Astrocyte (in vitro differentiated cells and primary cell): ENCODE data around the gene ATP6V0E1. TPM values are rescaled to one million over a fixed set of nuclear protein-coding genes. Genes with fewer than 3 reads are reported as not detected.

Experiments
- DNase-seq: peaks from one replicate; pipeline ENCODE4 v3.0.0-alpha.2; 2010; ENCODE audit warnings: low read depth
- FAIRE-seq: peaks from 2 replicates; lab custom pipeline; 2011; peaks lifted over from hg19 to GRCh38; lab: Jason Lieb, UNC
- H2AFZ ChIP-seq: 2 replicates; pipeline ENCODE4 v1.6.0; 2012; ENCODE audit warnings: low read depth, low read length, inconsistent platforms
- H3K27ac ChIP-seq: 2 replicates; pipeline ENCODE4 v1.5.1; 2011; ENCODE audit warnings: low read depth, low read length, inconsistent platforms
- H3K27me3 ChIP-seq: 2 replicates; pipeline ENCODE4 v1.6.0; 2011; ENCODE audit warnings: low read length, inconsistent platforms; ENCODE audit not compliant: insufficient read depth
- H3K36me3 ChIP-seq: 2 replicates; pipeline ENCODE4 v1.5.1; 2011; ENCODE audit warnings: low read length, inconsistent platforms; ENCODE audit not compliant: insufficient read depth
- H3K4me1 ChIP-seq: 2 replicates; pipeline ENCODE4 v1.5.1; 2011; ENCODE audit warnings: low read length, inconsistent platforms; ENCODE audit not compliant: insufficient read depth
- H3K4me2 ChIP-seq: 2 replicates; pipeline ENCODE4 v1.6.0; 2012; ENCODE audit warnings: low read length, inconsistent platforms
- H3K4me3 ChIP-seq: 2 replicates; pipeline ENCODE4 v1.5.1; 2011; ENCODE audit warnings: low read depth, mild to moderate bottlenecking, low read length, inconsistent platforms; ENCODE audit not compliant: insufficient read depth
- H3K79me2 ChIP-seq: 2 replicates; pipeline ENCODE4 v1.6.0; 2012; ENCODE audit warnings: mild to moderate bottlenecking, low read length, inconsistent platforms; ENCODE audit not compliant: insufficient read depth
- H3K9ac ChIP-seq: 2 replicates; pipeline ENCODE4 v1.6.0; 2012; ENCODE audit warnings: mild to moderate bottlenecking, low read length, inconsistent platforms
- H3K9me3 ChIP-seq: 2 replicates; pipeline ENCODE4 v1.5.1; 2012; ENCODE audit warnings: low read depth, mild to moderate bottlenecking, low read length, inconsistent platforms; ENCODE audit not compliant: insufficient read depth
- H4K20me1 ChIP-seq: 2 replicates; pipeline ENCODE4 v1.6.0; 2012; ENCODE audit warnings: low read length, inconsistent platforms; ENCODE audit not compliant: insufficient read depth
- H3K27ac Mint-ChIP-seq: one replicate; pipeline ENCODE4 v1.8.0; 2021; ENCODE audit warnings: mild to moderate bottlenecking, mixed read lengths; ENCODE audit not compliant: unreplicated experiment
- H3K27me3 Mint-ChIP-seq: one replicate; pipeline ENCODE4 v1.8.0; 2021; ENCODE audit warnings: low read depth, mixed read lengths; ENCODE audit not compliant: unreplicated experiment
- H3K36me3 Mint-ChIP-seq: one replicate; pipeline ENCODE4 v1.8.0; 2021; ENCODE audit warnings: low read depth, mixed read lengths; ENCODE audit not compliant: unreplicated experiment
- H3K4me1 Mint-ChIP-seq: one replicate; pipeline ENCODE4 v1.8.0; 2021; ENCODE audit warnings: low read depth, mixed read lengths; ENCODE audit not compliant: unreplicated experiment
- H3K4me3 Mint-ChIP-seq: one replicate; pipeline ENCODE4 v1.8.0; 2021; ENCODE audit warnings: mild to moderate bottlenecking, moderate library complexity, mixed read lengths; ENCODE audit not compliant: unreplicated experiment
- H3K9me3 Mint-ChIP-seq: one replicate; pipeline ENCODE4 v1.8.0; 2021; ENCODE audit warnings: mild to moderate bottlenecking, mixed read lengths; ENCODE audit not compliant: unreplicated experiment
- EZH2 ChIP-seq: IDR thresholded peaks from 2 replicates; pipeline ENCODE4 v1.6.1; 2012; ENCODE audit warnings: mild to moderate bottlenecking, low read length, inconsistent platforms; ENCODE audit not compliant: insufficient read depth
- total RNA-seq: library from RNA; stranded (reverse); gene quantifications from 2 replicates; pipeline ENCODE4 v1.2.1, GENCODE V29; 2021
- TF ChIP-seq, protein P1 (sequence below): IDR thresholded peaks from 2 replicates; pipeline ENCODE4 v1.5.1; 2011; ENCODE audit warnings: low read depth, mild to moderate bottlenecking, inconsistent platforms, low read length, moderate library complexity; ENCODE audit not compliant: insufficient read depth

The ATP6V0E1 gene
- total RNA-seq, 1 donor from 2014 or later: 327 TPM

DNA sequence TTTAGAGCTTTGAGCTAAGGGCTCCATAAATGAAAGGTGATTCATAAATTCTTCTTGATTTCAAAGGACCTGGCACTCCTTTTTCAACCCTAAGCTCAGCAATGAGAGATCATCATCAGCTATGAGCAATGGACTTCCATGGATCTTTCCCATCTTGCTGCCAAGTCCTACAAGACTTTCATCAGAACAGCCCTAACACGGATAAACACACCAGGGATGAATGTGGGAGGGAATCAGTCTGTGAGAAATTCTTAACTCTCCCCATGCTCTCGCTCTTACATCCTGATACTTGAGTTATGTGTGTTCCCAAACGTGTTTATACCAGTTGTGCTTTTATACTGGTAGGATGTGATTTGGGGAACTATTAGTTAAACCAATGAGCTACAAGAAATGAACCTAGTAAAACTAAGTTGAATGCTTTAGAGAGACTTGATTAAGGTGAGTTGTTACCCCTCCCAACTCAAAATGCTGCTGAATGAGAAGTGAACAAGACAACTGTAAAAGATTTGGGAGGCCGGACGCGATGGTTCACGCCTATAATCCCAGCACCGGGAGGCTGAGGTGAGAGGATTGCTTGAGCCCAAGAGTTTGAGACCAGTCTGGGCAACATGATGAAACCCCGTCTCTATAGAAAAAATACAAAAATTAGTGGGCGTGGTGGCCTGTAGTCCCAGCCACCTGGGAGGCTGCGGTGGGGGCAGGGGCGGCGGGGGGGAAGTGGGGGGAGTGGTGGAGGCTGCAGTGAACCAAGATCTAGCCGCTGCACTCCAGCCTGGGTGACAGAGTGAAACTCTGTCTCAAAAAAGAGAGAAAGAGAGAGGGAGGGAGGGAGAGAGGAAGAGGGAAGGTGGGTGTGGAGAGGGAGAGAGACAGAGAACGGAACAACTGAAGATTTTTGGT lies 29.5 kb upstream of the ATP6V0E1 start:
- peak overlapping the region; percentile 76 for H3K9ac ChIP-seq
- H3K79me2 ChIP-seq: no peaks in the 10 kb centered on the region
- no peak for TF ChIP-seq EZH2
- TF ChIP-seq, protein P1, sequence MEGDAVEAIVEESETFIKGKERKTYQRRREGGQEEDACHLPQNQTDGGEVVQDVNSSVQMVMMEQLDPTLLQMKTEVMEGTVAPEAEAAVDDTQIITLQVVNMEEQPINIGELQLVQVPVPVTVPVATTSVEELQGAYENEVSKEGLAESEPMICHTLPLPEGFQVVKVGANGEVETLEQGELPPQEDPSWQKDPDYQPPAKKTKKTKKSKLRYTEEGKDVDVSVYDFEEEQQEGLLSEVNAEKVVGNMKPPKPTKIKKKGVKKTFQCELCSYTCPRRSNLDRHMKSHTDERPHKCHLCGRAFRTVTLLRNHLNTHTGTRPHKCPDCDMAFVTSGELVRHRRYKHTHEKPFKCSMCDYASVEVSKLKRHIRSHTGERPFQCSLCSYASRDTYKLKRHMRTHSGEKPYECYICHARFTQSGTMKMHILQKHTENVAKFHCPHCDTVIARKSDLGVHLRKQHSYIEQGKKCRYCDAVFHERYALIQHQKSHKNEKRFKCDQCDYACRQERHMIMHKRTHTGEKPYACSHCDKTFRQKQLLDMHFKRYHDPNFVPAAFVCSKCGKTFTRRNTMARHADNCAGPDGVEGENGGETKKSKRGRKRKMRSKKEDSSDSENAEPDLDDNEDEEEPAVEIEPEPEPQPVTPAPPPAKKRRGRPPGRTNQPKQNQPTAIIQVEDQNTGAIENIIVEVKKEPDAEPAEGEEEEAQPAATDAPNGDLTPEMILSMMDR: no peak
- H2AFZ ChIP-seq: no peak overlapping the region
- H3K9me3 ChIP-seq: no peaks in the 10 kb centered on the region
- H3K4me1 ChIP-seq: peaks cover 35% of the 10 kb centered on the region
- Mint-ChIP-seq H3K27me3 (no peaks in the 10 kb centered on the region), H3K9me3 (no peaks in the 10 kb centered on the region), H3K36me3 (peaks cover 2% of the 10 kb centered on the region), H3K4me1 (peaks cover 32% of the 10 kb centered on the region), H3K4me3 (no peak overlapping the region), H3K27ac (peak overlapping the region; percentile 98)
- DNase-seq (peak; percentile 98), FAIRE-seq (peak; percentile 91)
- peak overlapping the region; percentile 88 for H3K27ac ChIP-seq
- no peak overlapping the region for H3K4me3 ChIP-seq
- H3K4me2 ChIP-seq: peak overlapping the region; percentile 61
- no peaks in the 10 kb centered on the region for H3K36me3 ChIP-seq
- H3K27me3 ChIP-seq: no peaks in the 10 kb centered on the region
- no peaks in the 10 kb centered on the region for H4K20me1 ChIP-seq

DNA sequence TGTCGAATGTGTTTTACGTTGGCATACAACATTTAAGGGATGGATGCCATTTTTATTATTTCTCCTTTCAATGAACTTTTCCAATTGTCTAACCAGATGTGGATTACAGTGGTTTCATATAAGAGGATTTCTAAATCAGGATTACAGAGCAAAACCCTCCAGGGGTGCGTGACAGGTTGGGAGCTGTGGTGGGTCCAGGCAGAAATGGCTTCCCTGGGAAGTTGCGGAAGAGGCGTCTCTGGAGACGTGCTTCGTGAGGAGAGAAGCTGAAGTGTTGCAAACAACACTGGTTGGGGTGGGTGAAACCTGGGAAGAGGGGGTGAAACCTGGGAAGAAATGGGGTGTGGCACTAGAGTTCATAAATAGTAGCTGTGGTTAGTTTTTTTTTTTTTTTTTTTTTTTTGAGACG lies 28.8 kb upstream of the ATP6V0E1 start:
- Histone ChIP-seq H3K9ac (peak overlapping the region; percentile 76), H3K9me3 (no peaks in the 10 kb centered on the region), H3K4me1 (peaks cover 35% of the 10 kb centered on the region), H2AFZ (no peak overlapping the region), H4K20me1 (no peaks in the 10 kb centered on the region), H3K4me3 (no peak overlapping the region), H3K4me2 (peak overlapping the region; percentile 28), H3K36me3 (no peaks in the 10 kb centered on the region), H3K79me2 (peaks cover 6% of the 10 kb centered on the region), H3K27ac (peak overlapping the region; percentile 88), H3K27me3 (no peaks in the 10 kb centered on the region)
- Mint-ChIP-seq H3K27ac (peak overlapping the region; percentile 98), H3K27me3 (no peaks in the 10 kb centered on the region), H3K4me1 (peaks cover 32% of the 10 kb centered on the region), H3K4me3 (no peak overlapping the region), H3K9me3 (no peaks in the 10 kb centered on the region), H3K36me3 (peaks cover 2% of the 10 kb centered on the region)
- FAIRE-seq: no peak
- DNase-seq: no peak
- TF ChIP-seq, protein P1: no peak
- no peak for TF ChIP-seq EZH2

DNA sequence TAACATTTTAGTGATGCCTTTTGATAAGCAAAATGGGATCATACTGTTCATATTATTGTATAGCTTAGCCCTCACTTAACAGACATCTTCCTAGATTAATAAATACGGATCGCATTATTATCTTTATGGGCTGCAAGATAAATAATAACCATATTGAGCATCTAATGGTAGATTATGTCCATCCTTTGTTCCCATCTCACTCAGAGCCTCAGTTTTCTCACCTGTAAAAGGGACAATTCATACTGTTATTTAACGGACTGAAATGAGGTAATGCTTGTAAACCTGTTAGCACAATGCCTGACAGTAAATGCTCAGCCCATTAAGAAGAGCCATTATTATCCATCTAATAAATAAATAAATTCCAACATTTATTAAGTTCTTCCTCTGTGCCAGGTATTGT lies 27.3 kb upstream of the ATP6V0E1 start:
- no peaks in the 10 kb centered on the region for H4K20me1 ChIP-seq
- Mint-ChIP-seq H3K27me3 (no peaks in the 10 kb centered on the region), H3K27ac (peak overlapping the region; percentile 98), H3K4me3 (no peak overlapping the region), H3K36me3 (peaks cover 2% of the 10 kb centered on the region), H3K4me1 (peaks cover 37% of the 10 kb centered on the region), H3K9me3 (no peaks in the 10 kb centered on the region)
- peaks cover 20% of the 10 kb centered on the region for H3K79me2 ChIP-seq
- H2AFZ ChIP-seq: no peak overlapping the region
- H3K4me1 ChIP-seq: peaks cover 45% of the 10 kb centered on the region
- no peak for FAIRE-seq
- peak overlapping the region; percentile 76 for H3K9ac ChIP-seq
- H3K36me3 ChIP-seq: no peaks in the 10 kb centered on the region
- no peaks in the 10 kb centered on the region for H3K27me3 ChIP-seq
- H3K9me3 ChIP-seq: no peaks in the 10 kb centered on the region
- no peak for DNase-seq
- peak overlapping the region; percentile 39 for H3K4me2 ChIP-seq
- peak overlapping the region; percentile 88 for H3K27ac ChIP-seq
- no peak for TF ChIP-seq EZH2
- TF ChIP-seq, protein P1: no peak
- no peak overlapping the region for H3K4me3 ChIP-seq
